ENCODE measurements around the gene ZSCAN10. TPM values are rescaled to one million over a fixed set of nuclear protein-coding genes. Genes with fewer than 3 reads are reported as not detected.
"Not testable (repeated sequence)": the region's sequence is repeated elsewhere in the genome, so short reads cannot be mapped to it uniquely, and the experiment has no call there.

The ZSCAN10 gene
- total RNA-seq, 1 donor from 2014 or later = 0.74 TPM

DNA sequence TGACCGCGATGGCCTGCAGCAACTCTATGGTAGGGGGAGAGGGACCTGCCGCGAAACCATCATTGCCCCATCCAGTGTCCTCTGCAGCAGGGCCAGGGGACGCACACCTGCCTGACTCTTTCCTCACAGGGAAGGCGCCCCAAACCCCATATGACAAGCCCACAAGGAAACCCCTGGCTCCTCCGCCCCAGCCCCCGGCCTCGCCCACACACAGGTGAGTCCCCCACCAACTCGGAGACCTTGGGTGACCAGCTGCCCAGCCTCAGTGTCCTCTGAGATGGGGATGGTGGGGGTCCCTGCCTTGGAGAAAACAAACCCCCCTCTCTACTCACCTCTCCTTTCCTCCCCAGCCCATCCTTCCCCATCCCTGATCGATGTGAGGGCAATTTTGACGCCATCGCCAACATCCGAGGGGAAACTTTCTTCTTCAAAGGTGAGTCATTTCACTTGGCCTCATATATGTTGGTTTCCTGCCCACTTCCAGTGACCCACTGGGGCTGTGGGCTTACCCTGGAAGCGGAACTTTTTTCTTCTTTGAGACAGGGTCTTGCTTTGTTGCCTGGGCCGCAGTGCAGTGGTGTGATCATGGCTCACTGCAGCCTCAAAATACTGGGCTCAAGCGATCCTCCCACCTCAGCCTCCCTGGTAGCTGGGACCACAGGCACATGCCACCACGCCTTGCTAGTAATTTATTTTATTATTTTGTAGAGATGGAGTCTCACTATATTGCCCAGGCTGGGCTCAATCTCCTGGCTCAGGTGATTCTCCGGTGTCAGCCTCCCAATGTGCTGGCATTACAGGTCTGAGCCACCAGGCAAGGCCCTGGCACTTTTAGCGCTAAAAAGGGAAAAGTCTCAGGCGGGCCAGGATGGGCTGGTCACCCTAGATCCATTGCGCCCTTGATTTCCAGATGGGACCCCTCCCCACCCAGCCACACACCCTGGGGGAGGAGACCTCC is 41.6 kb downstream of the ZSCAN10 start:
- peaks cover 7% of the 10 kb centered on the region for H3K27me3 Mint-ChIP-seq (ENCODE audit: unreplicated experiment)
- H3K27ac Mint-ChIP-seq (ENCODE audit: unreplicated experiment) = no peak overlapping the region
- peaks cover 3% of the 10 kb centered on the region for H3K9me3 Mint-ChIP-seq (ENCODE audit: unreplicated experiment)
- H3K36me3 Mint-ChIP-seq (ENCODE audit: unreplicated experiment) = no peaks in the 10 kb centered on the region
- H3K4me3 Mint-ChIP-seq (ENCODE audit: unreplicated experiment) = no peak overlapping the region
- DNase-seq = no peak
- no peaks in the 10 kb centered on the region for H3K4me1 Mint-ChIP-seq (ENCODE audit: low read depth, unreplicated experiment)
- TF ChIP-seq, protein P1, sequence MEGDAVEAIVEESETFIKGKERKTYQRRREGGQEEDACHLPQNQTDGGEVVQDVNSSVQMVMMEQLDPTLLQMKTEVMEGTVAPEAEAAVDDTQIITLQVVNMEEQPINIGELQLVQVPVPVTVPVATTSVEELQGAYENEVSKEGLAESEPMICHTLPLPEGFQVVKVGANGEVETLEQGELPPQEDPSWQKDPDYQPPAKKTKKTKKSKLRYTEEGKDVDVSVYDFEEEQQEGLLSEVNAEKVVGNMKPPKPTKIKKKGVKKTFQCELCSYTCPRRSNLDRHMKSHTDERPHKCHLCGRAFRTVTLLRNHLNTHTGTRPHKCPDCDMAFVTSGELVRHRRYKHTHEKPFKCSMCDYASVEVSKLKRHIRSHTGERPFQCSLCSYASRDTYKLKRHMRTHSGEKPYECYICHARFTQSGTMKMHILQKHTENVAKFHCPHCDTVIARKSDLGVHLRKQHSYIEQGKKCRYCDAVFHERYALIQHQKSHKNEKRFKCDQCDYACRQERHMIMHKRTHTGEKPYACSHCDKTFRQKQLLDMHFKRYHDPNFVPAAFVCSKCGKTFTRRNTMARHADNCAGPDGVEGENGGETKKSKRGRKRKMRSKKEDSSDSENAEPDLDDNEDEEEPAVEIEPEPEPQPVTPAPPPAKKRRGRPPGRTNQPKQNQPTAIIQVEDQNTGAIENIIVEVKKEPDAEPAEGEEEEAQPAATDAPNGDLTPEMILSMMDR (IDR thresholded peaks at IDR 0.05; ENCODE audit: partially characterized antibody, unreplicated experiment) = no peak

DNA sequence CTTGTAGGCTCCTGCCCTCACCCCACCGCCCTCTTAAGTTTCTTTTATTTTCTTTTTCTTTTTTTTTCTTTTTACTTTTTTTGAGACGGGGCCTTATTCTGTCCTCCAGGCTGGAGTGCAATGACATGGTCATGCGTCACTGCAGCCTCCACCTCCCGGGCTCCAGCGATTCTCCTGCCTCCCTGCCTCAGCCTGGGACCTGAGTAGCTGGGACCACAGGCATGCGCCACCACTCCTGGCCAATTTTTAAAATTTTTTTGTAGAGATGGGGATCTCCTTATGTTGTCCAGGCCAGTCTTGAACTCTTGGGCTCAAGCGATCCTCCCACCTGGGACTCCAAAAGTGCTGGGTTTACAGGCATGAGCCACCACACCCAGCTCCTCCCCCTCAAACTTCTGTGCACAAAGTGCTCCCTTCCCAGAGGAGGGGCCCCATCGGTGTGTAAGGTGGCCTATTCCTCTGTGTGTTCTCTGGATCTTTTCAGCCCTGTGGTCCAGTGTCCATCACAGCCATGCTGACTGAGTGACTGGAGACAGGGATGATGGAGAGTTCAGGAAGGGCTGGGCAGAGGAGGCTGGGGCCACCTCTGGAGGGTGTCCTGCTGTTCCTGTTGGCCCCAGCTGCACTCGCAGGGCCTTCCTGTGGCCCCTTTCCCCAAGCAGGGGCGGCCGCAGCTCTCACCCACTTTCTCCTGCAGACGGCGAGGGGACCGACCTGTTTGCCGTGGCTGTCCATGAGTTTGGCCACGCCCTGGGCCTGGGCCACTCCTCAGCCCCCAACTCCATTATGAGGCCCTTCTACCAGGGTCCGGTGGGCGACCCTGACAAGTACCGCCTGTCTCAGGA is 42.5 kb downstream of the ZSCAN10 start:
- DNase-seq = no peak
- Mint-ChIP-seq H3K27ac (ENCODE audit: unreplicated experiment) (no peak overlapping the region), H3K4me1 (ENCODE audit: low read depth, unreplicated experiment) (no peaks in the 10 kb centered on the region), H3K4me3 (ENCODE audit: unreplicated experiment) (no peak overlapping the region), H3K9me3 (ENCODE audit: unreplicated experiment) (peaks cover 3% of the 10 kb centered on the region), H3K27me3 (ENCODE audit: unreplicated experiment) (peaks cover 7% of the 10 kb centered on the region), H3K36me3 (ENCODE audit: unreplicated experiment) (no peaks in the 10 kb centered on the region)
- TF ChIP-seq, protein P1 (IDR thresholded peaks at IDR 0.05; ENCODE audit: partially characterized antibody, unreplicated experiment) = no peak

DNA sequence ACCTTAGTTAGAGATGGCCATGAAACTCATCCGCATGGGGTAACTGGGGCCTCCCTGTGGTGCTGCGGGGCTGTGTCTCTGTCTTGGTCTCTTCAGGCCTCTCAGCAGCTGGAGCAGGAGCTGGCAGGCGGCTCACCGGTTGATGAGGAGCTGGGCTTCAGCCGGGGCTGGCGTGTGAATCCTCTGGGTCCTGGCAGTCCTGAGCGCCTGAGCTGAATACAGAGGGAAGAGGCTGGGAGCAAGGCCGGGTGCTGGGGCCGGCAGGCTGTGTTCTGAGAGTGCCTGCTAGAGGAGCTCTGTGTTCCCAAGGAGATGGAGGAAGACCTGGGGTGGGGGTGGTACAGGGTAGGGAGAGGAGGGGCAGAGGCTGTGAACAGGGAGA is 43.4 kb downstream of the ZSCAN10 start:
- not testable (repeated sequence) for H3K4me3 Mint-ChIP-seq (ENCODE audit: unreplicated experiment); H3K27me3 Mint-ChIP-seq (ENCODE audit: unreplicated experiment)

DNA sequence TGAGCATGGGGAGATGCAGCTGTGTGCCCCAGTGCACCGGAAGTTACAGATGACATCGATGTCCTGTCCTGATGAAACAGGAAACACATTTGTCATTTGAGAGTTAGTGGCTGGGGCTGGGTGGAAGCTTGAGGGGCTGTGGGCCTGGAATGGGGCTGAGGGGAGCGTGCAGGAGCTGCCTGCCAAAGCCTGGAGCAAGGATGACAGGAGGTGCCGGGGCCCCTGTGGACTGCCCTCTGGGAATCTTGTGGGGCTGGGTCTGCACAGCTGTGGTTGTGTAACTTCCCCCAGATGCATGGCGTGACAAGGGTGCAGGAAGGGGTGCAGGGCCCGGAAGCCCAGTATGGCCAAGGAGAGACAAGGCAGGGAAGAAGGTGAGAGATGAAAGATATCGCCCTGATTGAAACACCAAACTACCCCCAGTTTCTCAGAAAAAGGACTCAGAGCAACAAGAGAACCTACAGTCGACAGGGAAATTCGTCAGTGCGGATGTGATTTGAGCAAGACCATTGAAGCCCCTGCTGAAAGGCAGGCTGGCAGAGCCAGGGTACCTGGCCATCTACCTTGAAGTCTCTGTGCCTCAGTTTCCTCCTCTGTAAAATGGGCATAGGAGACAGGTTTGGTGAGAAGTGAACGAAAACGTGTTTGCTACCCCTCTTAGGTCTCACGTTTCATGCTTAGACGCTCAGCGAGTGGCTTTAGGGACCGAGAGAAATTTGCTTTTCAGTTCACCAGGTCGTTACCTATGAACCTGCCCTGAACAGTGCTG is 43.9 kb downstream of the ZSCAN10 start:
- Mint-ChIP-seq H3K36me3 (ENCODE audit: unreplicated experiment) (no peaks in the 10 kb centered on the region), H3K27ac (ENCODE audit: unreplicated experiment) (no peak overlapping the region), H3K4me1 (ENCODE audit: low read depth, unreplicated experiment) (no peaks in the 10 kb centered on the region), H3K27me3 (ENCODE audit: unreplicated experiment) (peaks cover 9% of the 10 kb centered on the region), H3K4me3 (ENCODE audit: unreplicated experiment) (no peak overlapping the region), H3K9me3 (ENCODE audit: unreplicated experiment) (peaks cover under 1% of the 10 kb centered on the region)
- TF ChIP-seq, protein P1 (IDR thresholded peaks at IDR 0.05; ENCODE audit: partially characterized antibody, unreplicated experiment) = no peak
- no peak for DNase-seq

More for the DNA sequence above, 43.4 kb downstream of the ZSCAN10 start:
- H3K4me1 Mint-ChIP-seq (ENCODE audit: low read depth, unreplicated experiment); H3K9me3 Mint-ChIP-seq (ENCODE audit: unreplicated experiment); H3K36me3 Mint-ChIP-seq (ENCODE audit: unreplicated experiment); H3K27ac Mint-ChIP-seq (ENCODE audit: unreplicated experiment); DNase-seq: not testable (repeated sequence)

DNA sequence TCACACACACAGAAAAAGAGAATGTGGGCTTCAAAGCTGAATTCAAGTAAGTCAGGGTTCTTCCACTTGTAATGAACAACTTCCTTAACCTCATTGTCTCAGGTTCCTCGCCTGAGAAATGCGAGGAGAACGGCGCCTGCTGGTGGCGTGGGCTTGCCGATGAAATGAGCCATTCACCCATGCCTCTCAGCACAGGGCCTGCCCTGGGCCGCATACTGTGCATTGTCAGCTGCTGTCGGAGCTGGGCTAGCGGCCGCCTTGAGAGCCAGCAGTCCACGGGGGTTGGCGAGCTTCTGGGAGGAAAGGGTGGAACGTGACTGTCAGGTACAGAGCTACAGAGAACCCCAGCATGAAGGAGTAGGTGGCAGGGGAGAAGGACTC is 45.8 kb downstream of the ZSCAN10 start:
- not testable (repeated sequence) for H3K27ac Mint-ChIP-seq (ENCODE audit: unreplicated experiment); DNase-seq; H3K4me1 Mint-ChIP-seq (ENCODE audit: low read depth, unreplicated experiment); H3K9me3 Mint-ChIP-seq (ENCODE audit: unreplicated experiment); H3K36me3 Mint-ChIP-seq (ENCODE audit: unreplicated experiment); H3K4me3 Mint-ChIP-seq (ENCODE audit: unreplicated experiment)
- peaks cover 11% of the 10 kb centered on the region for H3K27me3 Mint-ChIP-seq (ENCODE audit: unreplicated experiment)

DNA sequence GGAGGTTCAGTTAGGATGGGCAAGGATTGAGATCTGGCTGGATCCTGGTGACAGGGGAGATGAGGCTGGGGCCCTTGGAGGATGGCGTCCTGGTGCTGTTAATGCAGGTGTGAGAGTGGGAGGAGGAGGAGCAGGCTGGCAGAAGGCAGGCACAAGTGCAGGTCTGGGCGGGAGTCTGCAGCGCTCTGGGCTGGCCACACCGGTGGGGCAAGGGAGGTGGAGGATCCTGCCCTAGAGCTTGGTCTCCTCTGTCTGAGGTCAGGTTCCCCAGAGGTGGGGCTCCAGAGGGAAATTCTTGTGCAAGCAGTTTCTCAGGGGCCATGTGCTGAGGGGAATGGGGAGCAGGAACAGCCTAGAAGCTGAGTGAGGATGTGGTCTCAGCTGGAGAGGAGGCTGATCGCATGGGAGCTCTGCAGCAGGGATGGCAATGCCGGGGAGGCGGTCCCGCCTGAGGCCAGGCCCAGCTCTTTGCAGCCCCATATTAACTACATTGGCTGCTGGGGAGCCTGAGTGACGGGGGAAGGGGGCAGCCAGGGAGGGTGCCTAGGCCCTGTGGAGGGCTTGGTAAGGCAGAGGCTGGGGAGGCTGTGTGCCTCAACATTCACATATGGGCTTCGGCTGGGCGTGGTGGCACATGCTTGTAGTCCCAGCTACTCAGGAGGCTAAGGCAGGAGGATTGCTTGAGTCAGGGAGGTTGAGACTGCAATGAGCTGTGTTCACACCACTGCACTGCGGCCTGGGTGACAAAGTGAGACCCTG is 46.3 kb downstream of the ZSCAN10 start:
- H3K27ac Mint-ChIP-seq (ENCODE audit: unreplicated experiment); H3K36me3 Mint-ChIP-seq (ENCODE audit: unreplicated experiment); H3K4me1 Mint-ChIP-seq (ENCODE audit: low read depth, unreplicated experiment); H3K9me3 Mint-ChIP-seq (ENCODE audit: unreplicated experiment); DNase-seq; H3K4me3 Mint-ChIP-seq (ENCODE audit: unreplicated experiment): not testable (repeated sequence)
- H3K27me3 Mint-ChIP-seq (ENCODE audit: unreplicated experiment) = peaks cover 12% of the 10 kb centered on the region
